Skeletal muscle cell (primary cell): ENCODE data around the gene PLAC9.

Experiments
- DNase-seq: peaks from one replicate; pipeline ENCODE4 v3.0.0-alpha.2; 2010; ENCODE audit warnings: low read depth
- H3K4me3 ChIP-seq: 2 replicates; pipeline ENCODE4 v1.5.1; 2011; ENCODE audit warnings: low read depth, mild to moderate bottlenecking, control low read depth, low read length, moderate library complexity

The PLAC9 gene

GRCh38 chr10:80173466-80173865, 40.9 kb downstream of the PLAC9 start:
- DNase-seq, result no peak

GRCh38 chr10:80174641-80175395, 42.3 kb downstream of the PLAC9 start:
- no peak overlapping the region for H3K4me3 ChIP-seq
- no peak for DNase-seq

More at GRCh38 chr10:80173466-80173865, 40.9 kb downstream of the PLAC9 start:
- no peak overlapping the region for H3K4me3 ChIP-seq

- no peak overlapping the region for H3K4me3 ChIP-seq
- DNase-seq, result no peak
Observed at GRCh38 chr10:80176526-80176925, 44.0 kb downstream of the PLAC9 start.

GRCh38 chr10:80177781-80178636, 45.5 kb downstream of the PLAC9 start:
- no peak for DNase-seq
- no peak overlapping the region for H3K4me3 ChIP-seq

GRCh38 chr10:80182986-80183385, 50.5 kb downstream of the PLAC9 start:
- no peak overlapping the region for H3K4me3 ChIP-seq

GRCh38 chr10:80183436-80183835, 50.9 kb downstream of the PLAC9 start:
- no peak overlapping the region for H3K4me3 ChIP-seq
- DNase-seq, result no peak

More at GRCh38 chr10:80182986-80183385, 50.5 kb downstream of the PLAC9 start:
- DNase-seq, result no peak

GRCh38 chr10:80184291-80184690, 51.8 kb downstream of the PLAC9 start:
- no peak for DNase-seq
- H3K4me3 ChIP-seq, result no peak overlapping the region

GRCh38 chr10:80185578-80186299, 53.2 kb downstream of the PLAC9 start:
- no peak for DNase-seq

GRCh38 chr10:80186364-80187012, 54.0 kb downstream of the PLAC9 start:
- DNase-seq, result no peak
- no peak overlapping the region for H3K4me3 ChIP-seq

More at GRCh38 chr10:80185578-80186299, 53.2 kb downstream of the PLAC9 start:
- H3K4me3 ChIP-seq, result no peak overlapping the region

GRCh38 chr10:80187060-80187459, 54.5 kb downstream of the PLAC9 start:
- no peak overlapping the region for H3K4me3 ChIP-seq
- no peak for DNase-seq

GRCh38 chr10:80187465-80188409, 55.2 kb downstream of the PLAC9 start:
- H3K4me3 ChIP-seq, result no peak overlapping the region
- DNase-seq, result no peak

- no peak for DNase-seq
- no peak overlapping the region for H3K4me3 ChIP-seq
Observed at GRCh38 chr10:80188713-80189112, 56.2 kb downstream of the PLAC9 start.

GRCh38 chr10:80191589-80192270, 59.2 kb downstream of the PLAC9 start:
- no peak overlapping the region for H3K4me3 ChIP-seq
- no peak for DNase-seq

GRCh38 chr10:80192553-80192952, 60.0 kb downstream of the PLAC9 start:
- H3K4me3 ChIP-seq, result no peak overlapping the region
- DNase-seq, result no peak

- no peak for DNase-seq
- no peak overlapping the region for H3K4me3 ChIP-seq
Observed at GRCh38 chr10:80194373-80195045, 62.0 kb downstream of the PLAC9 start.
